ENCODE measurements around the gene SLC22A3.

- TF ChIP-seq FOXA1 (IDR thresholded peaks at IDR 0.05) (no peak), FOXA1 (CRISPR knock-in tag; IDR thresholded peaks at IDR 0.05) (no peak), CTCF (CRISPR knock-in tag; IDR thresholded peaks at IDR 0.05) (no peak), ZFP36 (IDR thresholded peaks at IDR 0.05; ENCODE audit: borderline replicate concordance, low read depth, low read length, partially characterized antibody) (no peak), TBL1XR1 (IDR thresholded peaks at IDR 0.05; ENCODE audit: borderline replicate concordance, low read length, partially characterized antibody) (no peak), TAF1 (CRISPR knock-in tag; IDR thresholded peaks at IDR 0.05) (no peak)
These were observed 113.5 kb downstream of the SLC22A3 start for GRCh38 chr6:160461641-160462040.

Measured in HepG2 (cell line).